Activated CD4-positive, alpha-beta T cell treated with anti-CD3 and anti-CD28 coated beads, Interleukin-2, amount 10 ng/mL, durations not matched to agents 7 days and 5 days (primary cell): Measurements from ENCODE around the gene RABGEF1. TPM values are rescaled to one million over a fixed set of nuclear protein-coding genes. Genes with fewer than 3 reads are reported as not detected.
"Not testable (repeated sequence)": the region's sequence is repeated elsewhere in the genome, so short reads cannot be mapped to it uniquely, and the experiment has no call there.

Experiments
- CTCF ChIA-PET: fragments of 350-600 bp; sonication (Branson Sonifier 250); formaldehyde crosslinking; loops from one replicate; lab custom pipeline; 2021; ENCODE audit warnings: antibody characterized with exemption; lab: Charles Lee
- POLR2A ChIA-PET: fragments of 350-600 bp; sonication (Branson Sonifier 250); formaldehyde crosslinking; loops from one replicate; lab custom pipeline; 2021; ENCODE audit warnings: antibody characterized with exemption; lab: Charles Lee
- DNase-seq: peaks from one replicate; pipeline ENCODE4 v3.0.0-alpha.2; 2020
- H3K27ac Mint-ChIP-seq: one replicate; pipeline ENCODE4 v1.8.0; 2021; ENCODE audit warnings: mild to moderate bottlenecking, moderate library complexity, mixed read lengths
- H3K27me3 Mint-ChIP-seq: one replicate; pipeline ENCODE4 v1.8.0; 2021; ENCODE audit warnings: mixed read lengths
- H3K36me3 Mint-ChIP-seq: one replicate; pipeline ENCODE4 v1.8.0; 2021; ENCODE audit warnings: low read depth, mixed read lengths
- H3K4me1 Mint-ChIP-seq: one replicate; pipeline ENCODE4 v1.8.0; 2021; ENCODE audit warnings: mixed read lengths
- H3K4me3 Mint-ChIP-seq: one replicate; pipeline ENCODE4 v1.8.0; 2021; ENCODE audit warnings: mild to moderate bottlenecking, moderate library complexity, mixed read lengths
- H3K9me3 Mint-ChIP-seq: one replicate; pipeline ENCODE4 v1.8.0; 2021; ENCODE audit warnings: mixed read lengths
- total RNA-seq, 2 experiments: library from RNA; stranded (reverse); gene quantifications; one replicate each; pipeline ENCODE4 v1.2.3, GENCODE V29; 2021

RABGEF1 gene
- total RNA-seq, 2 experiments from 2014 or later, result 21.8 to 21.9 TPM

DNA sequence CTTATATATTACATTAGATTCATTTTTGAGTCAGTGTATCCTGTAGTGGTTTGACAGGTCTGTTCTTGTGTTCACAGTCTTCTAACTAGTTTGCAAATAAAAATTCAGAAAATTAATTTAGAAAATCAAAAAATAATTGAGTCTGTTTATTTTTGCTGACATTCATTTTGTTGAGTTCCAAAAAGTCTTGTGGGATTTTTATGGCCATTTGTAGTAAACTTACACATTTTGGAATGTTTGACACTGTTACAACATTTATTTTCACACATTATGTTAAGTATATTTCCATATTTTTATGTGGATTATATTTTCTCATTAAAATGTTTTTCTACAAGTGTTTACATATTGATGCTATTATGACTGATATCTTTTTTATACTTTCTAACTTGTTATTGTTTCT, 16.4 kb downstream of the RABGEF1 start:
- ChIA-PET CTCF (no interaction called here), POLR2A (interaction anchor here (0.7 kb wide), 1 partner anchor 805 kb away, joined by 3 read pairs; no protein-coding TSS in a partner anchor)
- peaks cover 23% of the 10 kb centered on the region for H3K4me1 Mint-ChIP-seq
- H3K27ac Mint-ChIP-seq, result no peak overlapping the region
- DNase-seq, result no peak
- H3K9me3 Mint-ChIP-seq, result no peaks in the 10 kb centered on the region
- no peak overlapping the region for H3K4me3 Mint-ChIP-seq
- peaks cover 12% of the 10 kb centered on the region for H3K36me3 Mint-ChIP-seq
- no peaks in the 10 kb centered on the region for H3K27me3 Mint-ChIP-seq

DNA sequence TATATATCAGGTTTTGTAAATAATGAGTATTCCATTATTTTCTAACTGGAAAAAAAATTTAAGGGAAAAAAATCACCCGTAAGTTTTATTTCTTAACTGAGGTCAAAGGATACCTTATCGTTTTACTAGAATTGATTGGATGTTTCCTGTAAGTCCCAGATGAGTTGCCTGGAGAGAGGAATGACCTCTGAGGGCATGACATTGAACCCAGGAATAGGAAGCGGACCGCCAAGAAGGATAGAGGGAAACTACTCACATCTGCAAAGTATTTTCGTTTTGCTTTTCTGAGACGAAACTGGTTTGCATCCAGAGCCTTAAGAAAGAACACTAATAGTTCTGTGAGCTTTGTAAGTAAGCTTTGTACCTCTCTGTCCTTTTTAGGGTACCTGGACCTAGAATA, 17.4 kb downstream of the RABGEF1 start:
- no peak for DNase-seq
- no peak overlapping the region for H3K4me3 Mint-ChIP-seq
- H3K27me3 Mint-ChIP-seq, result no peaks in the 10 kb centered on the region
- CTCF ChIA-PET, result interaction anchor here (0.6 kb wide), 1 partner anchor 28 kb away, joined by 4 read pairs; no protein-coding TSS in a partner anchor
- H3K36me3 Mint-ChIP-seq, result peaks cover 12% of the 10 kb centered on the region
- H3K9me3 Mint-ChIP-seq, result no peaks in the 10 kb centered on the region
- peaks cover 23% of the 10 kb centered on the region for H3K4me1 Mint-ChIP-seq
- H3K27ac Mint-ChIP-seq, result no peak overlapping the region
- POLR2A ChIA-PET, result no interaction called here

DNA sequence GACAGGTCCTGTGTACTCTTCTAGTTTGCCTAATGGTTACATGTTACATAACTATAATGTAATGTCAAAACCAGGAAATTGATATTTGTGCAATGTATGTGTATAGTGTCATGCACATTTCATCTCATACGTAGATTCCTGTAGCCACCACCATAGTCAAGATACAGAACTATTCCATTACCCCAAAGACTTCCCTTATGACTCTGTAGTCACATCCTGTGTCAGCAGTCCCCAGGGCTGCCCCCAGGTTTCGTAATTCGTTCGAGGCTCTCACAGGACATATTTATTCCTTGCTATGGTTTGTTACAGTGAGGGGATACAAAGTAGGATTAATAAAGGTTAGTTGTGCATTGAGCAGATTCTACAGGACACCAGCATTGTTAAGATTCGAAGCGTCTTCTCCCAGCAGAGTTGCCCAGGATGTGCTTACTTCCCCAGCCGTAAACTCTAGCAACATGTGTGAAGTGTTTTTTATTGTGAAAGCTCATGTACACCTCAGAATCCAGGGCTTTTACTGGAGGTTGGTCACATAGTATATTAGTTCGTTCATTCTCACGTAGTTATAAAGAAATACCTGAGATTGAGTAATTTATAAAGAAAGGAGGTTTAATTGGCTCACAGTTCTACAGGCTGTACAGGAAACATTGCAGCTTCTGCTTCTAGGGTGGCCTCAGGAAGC, 18.6 kb downstream of the RABGEF1 start:
- Mint-ChIP-seq H3K36me3 (peaks cover 20% of the 10 kb centered on the region), H3K4me1 (peaks cover 23% of the 10 kb centered on the region), H3K4me3 (no peak overlapping the region), H3K9me3 (peaks cover 2% of the 10 kb centered on the region), H3K27me3 (no peaks in the 10 kb centered on the region), H3K27ac (peak overlapping the region; percentile 70)
- ChIA-PET POLR2A (no interaction called here), CTCF (no interaction called here)
- no peak for DNase-seq

DNA sequence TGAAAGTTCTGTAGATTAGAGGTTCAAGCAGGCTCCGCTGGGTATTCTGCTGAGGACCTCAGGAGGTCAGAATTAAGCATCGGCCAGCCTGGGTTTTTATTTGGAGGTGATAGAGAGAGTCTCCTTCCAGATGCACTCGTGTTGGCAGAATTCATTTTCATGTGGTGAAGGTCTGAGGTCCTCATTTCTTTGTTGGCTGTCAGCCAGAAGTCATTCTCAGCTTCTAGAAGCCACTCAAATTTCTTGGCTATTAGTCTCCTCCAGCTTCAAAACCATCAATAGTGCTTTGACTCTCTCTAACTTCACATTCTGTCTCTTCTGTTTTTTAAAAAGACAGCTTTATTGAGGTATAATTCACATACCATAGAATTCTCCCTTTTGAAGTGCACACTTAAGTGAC, 22.6 kb downstream of the RABGEF1 start:
- H3K27ac Mint-ChIP-seq, result not testable (repeated sequence)

DNA sequence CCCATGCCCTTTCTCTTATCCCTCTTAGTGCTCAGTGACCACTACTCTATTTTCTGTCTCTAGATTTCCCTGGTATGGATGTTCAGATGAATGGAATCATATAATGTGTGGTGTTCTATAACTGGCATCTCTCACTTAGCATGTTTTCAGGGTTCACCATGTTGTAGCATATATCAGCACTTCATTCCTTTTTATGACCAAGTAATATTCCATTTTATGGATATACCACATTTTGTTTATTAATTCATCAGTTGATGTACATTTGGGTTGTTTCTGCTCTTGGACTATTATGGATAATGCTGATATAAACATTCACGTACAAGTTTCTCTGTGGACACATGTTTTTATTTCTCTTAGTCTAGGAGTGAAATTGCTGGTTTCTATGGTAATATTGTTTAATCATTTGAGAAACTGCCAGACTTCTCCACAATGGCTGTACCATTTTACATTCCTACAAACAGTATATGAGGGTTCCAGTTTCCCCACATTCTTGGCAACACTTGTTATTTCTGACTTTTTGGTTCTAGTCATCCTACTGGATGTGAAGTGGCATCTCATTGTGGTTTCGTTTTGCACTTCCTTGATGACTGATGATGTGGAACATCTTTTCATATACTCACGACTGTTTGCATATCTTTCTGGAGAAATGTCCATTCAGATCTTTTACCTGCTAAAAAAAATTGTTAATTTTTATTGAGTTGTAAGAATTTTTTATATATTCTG, 23.3 kb downstream of the RABGEF1 start:
- H3K4me3 Mint-ChIP-seq, DNase-seq, H3K27me3 Mint-ChIP-seq, H3K9me3 Mint-ChIP-seq, H3K27ac Mint-ChIP-seq, CTCF ChIA-PET, POLR2A ChIA-PET: not testable (repeated sequence)
- H3K4me1 Mint-ChIP-seq, result peaks cover 19% of the 10 kb centered on the region
- H3K36me3 Mint-ChIP-seq, result peaks cover 12% of the 10 kb centered on the region

More for the DNA sequence above, 22.6 kb downstream of the RABGEF1 start:
- POLR2A ChIA-PET, H3K27me3 Mint-ChIP-seq, DNase-seq, H3K4me3 Mint-ChIP-seq, H3K9me3 Mint-ChIP-seq: not testable (repeated sequence)
- H3K4me1 Mint-ChIP-seq, result peaks cover 22% of the 10 kb centered on the region
- peaks cover 16% of the 10 kb centered on the region for H3K36me3 Mint-ChIP-seq
- CTCF ChIA-PET, result interaction anchor here (0.6 kb wide), 1 partner anchor 156 kb away, joined by 3 read pairs; no protein-coding TSS in a partner anchor

DNA sequence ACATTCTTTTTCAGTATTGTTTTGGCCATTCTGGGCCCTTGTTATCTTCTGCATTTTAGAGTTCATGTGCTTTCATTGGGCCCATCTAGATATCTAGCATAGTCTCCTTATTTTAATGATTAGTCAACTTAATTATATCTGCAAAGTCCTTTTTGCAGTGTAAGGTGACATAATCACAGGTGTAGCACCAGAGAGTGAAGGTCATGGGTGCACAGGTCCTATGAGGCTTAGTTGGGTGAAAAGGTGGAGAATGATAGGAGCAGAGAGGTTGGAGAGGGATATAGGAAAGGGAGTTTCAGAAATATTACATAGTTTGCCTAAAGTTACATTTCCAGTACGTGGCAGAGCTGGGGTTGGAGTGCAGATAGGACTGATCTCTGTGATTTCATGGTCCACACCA, 24.4 kb downstream of the RABGEF1 start:
- H3K27ac Mint-ChIP-seq, H3K36me3 Mint-ChIP-seq, CTCF ChIA-PET, H3K27me3 Mint-ChIP-seq, H3K4me3 Mint-ChIP-seq, POLR2A ChIA-PET, DNase-seq, H3K9me3 Mint-ChIP-seq: not testable (repeated sequence)
- peaks cover 21% of the 10 kb centered on the region for H3K4me1 Mint-ChIP-seq

DNA sequence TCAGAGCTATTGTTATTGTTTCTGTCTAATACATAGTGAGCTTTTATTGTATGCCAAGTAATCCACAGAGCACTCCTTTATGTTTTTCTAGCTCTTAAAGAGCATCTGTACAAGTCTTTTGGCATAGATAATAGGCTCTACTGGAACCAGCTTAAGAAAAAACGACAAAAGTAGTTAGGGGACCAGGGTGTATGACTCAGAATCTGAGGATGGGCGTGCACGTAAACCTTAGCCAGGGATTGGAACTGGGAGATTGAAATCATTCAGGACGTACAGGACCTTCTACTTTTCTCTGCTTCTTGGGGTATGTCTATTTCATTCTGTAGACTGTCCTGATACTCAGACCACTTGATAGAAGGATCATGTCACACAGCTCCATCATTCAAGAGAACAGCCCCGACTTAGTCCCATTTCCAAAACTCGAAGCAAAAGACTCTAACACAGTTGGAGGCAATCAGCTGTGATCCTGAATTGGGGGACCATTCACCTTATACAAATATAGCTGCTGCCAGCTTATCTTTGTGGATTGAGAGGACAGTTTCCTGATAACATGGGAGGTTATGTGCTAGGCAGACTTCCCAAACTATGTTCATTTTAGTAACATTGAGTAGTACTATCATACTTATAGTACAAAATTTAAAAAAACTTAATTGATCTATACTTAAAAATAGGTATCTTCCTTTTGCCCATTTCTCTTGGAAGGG, 24.9 kb downstream of the RABGEF1 start:
- POLR2A ChIA-PET, H3K27ac Mint-ChIP-seq, H3K4me3 Mint-ChIP-seq, H3K9me3 Mint-ChIP-seq, DNase-seq, H3K27me3 Mint-ChIP-seq: not testable (repeated sequence)
- Mint-ChIP-seq H3K36me3 (peaks cover 12% of the 10 kb centered on the region), H3K4me1 (peaks cover 24% of the 10 kb centered on the region)
- CTCF ChIA-PET, result interaction anchor here (0.6 to 1.2 kb wide), 2 partner anchors 79 to 520 kb away, joined by 3 to 4 read pairs; no protein-coding TSS in a partner anchor

DNA sequence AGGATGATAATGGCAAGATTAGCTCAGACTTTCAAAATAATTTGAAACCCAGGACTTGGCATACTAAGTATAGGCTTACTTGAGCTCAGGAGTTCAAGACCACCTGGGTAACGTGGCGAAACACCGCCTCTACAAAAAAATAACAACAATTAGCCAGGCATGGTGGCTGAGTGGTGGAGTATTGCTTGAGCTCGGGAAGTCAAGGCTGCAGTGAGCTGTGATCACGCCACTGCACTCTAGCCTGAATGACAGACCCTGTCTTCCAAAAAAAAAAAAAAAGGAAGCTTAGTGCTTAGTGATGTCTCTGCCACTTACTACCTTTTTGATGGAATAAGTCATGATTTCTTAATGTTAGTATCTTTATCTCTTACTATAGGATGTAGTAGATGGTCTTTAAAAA, 25.5 kb downstream of the RABGEF1 start:
- Mint-ChIP-seq H3K4me1 (peaks cover 24% of the 10 kb centered on the region), H3K9me3 (peaks cover 2% of the 10 kb centered on the region), H3K27ac (no peak overlapping the region), H3K36me3 (peaks cover 11% of the 10 kb centered on the region), H3K4me3 (no peak overlapping the region), H3K27me3 (no peaks in the 10 kb centered on the region)
- DNase-seq, result no peak
- POLR2A ChIA-PET, result no interaction called here
- CTCF ChIA-PET, result interaction anchor here (0.6 to 1.2 kb wide), 3 partner anchors 79 to 520 kb away, joined by 3 to 4 read pairs (median 3); no protein-coding TSS in a partner anchor

DNA sequence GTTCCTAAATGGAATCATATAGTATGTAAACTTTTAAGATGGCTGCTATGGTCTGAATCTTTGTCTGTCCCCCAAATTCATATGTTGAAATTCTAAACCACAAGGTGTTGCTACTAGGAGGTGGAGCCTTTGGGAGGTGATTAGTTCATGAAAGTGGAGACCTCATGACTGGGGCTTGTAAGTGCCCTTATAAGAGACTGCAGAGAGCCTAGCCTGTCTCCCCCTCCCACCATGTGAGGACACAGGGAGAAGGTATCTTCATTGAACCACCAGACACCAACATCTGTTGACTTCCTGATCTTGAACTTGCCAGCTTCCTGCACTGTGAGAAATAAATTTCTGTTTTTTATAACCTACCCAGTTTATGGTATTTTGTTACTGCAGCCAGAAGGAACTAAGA, 27.0 kb downstream of the RABGEF1 start:
- H3K4me3 Mint-ChIP-seq, POLR2A ChIA-PET, H3K27me3 Mint-ChIP-seq, DNase-seq, H3K27ac Mint-ChIP-seq, CTCF ChIA-PET, H3K9me3 Mint-ChIP-seq: not testable (repeated sequence)
- Mint-ChIP-seq H3K36me3 (peaks cover 18% of the 10 kb centered on the region), H3K4me1 (peaks cover 24% of the 10 kb centered on the region)

DNA sequence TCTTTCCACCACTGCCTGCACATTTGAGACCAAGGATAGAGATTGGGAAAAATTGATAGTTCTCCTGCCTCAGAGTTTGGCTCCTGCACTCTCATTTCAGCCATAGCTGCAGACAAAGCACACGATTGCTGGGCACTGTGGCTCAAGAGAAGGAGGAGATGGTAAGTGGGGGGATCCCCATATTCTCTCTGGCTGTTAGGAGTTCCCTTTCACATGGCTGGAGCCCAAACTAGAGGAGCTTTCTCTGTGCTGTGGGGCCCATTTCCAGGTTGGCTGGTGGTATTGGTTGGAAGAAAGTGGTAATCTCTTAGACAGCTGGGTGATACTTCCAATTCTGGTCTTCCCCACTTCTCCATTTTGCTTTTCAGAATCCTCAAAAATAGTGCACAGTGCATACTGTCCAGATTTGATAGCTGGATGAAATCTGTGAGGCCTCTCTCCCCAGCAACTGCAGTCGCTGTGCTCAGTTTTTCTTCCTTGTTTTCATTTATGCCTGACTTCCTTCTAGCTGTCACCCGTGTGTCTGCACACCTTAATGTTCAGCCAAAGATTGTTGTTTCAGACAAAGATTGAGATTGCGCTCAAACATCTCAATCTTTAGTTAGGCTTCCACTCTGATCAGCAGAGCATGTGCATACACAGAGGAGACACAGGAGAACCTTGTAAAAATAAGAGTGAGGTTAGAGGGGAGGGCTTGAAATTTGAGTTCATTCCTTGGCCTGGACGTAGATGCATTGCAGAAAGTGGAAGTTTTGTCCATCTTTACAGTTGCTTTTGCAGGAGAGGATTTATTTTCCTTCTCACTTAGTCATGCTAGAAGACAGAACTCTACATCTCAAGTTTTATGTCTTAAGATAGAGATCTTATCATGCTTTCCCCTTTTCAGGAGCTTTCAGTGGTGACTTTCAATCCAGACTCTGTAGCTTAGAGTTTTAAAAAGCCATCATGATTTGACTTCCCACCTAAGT, 28.6 kb downstream of the RABGEF1 start:
- peaks cover 20% of the 10 kb centered on the region for H3K36me3 Mint-ChIP-seq
- no peaks in the 10 kb centered on the region for H3K27me3 Mint-ChIP-seq
- no peaks in the 10 kb centered on the region for H3K9me3 Mint-ChIP-seq
- H3K4me1 Mint-ChIP-seq, result peaks cover 24% of the 10 kb centered on the region
- no peak overlapping the region for H3K27ac Mint-ChIP-seq
- POLR2A ChIA-PET, result interaction anchor here (0.6 kb wide), 1 partner anchor 40 kb away, joined by 3 read pairs; no protein-coding TSS in a partner anchor
- H3K4me3 Mint-ChIP-seq, result no peak overlapping the region
- DNase-seq, result no peak
- CTCF ChIA-PET, result interaction anchor here (0.5 to 1.4 kb wide), 4 partner anchors 14 to 283 kb away, joined by 3 to 4 read pairs (median 3); no protein-coding TSS in a partner anchor

DNA sequence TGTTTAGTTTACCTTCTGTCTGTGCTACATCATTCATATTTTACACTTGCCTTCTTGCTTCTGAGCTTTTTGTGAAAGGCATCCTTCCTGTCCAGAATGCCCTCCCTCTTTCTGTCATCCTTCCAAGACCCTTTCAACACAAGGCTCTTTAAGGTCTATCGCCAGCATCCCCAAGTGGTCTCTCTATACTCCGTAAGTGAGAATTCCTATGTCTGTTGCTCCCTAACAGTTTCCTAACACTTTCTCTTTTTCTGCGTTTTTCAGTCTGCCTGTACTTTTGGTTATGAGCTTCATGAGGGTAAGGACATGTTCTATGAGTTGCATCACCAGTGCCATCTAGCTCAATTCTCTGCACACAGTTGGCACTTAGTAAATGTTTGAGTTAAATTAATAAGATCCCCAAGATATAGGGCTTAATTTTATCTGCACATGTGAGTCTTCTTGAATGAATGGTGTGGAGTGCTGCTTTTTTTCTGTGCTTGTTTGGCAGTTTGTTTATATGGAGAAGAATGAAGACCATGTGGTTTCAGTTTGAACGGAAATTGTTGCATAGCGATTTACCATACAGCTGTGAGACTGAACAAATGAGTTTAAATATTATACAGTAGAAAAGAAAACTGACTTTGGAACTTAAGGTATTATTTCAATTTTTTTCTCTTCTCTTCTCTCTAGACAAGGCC, 29.4 kb downstream of the RABGEF1 start:
- Mint-ChIP-seq H3K4me3 (no peak overlapping the region), H3K9me3 (no peaks in the 10 kb centered on the region), H3K27ac (no peak overlapping the region), H3K36me3 (peaks cover 25% of the 10 kb centered on the region), H3K27me3 (no peaks in the 10 kb centered on the region), H3K4me1 (peaks cover 24% of the 10 kb centered on the region)
- DNase-seq, result no peak
- ChIA-PET CTCF (interaction anchor here (0.7 to 1.4 kb wide), 3 partner anchors 15 to 282 kb away, joined by 3 read pairs; no protein-coding TSS in a partner anchor), POLR2A (interaction anchor here (0.6 kb wide), 2 partner anchors 41 to 226 kb away, joined by 3 read pairs; no protein-coding TSS in a partner anchor)
